ENCODE measurements around the gene MINAR1. TPM values are rescaled to one million over a fixed set of nuclear protein-coding genes. Genes with fewer than 3 reads are reported as not detected.

The MINAR1 gene
- 0.54 and 0.56 TPM in 2 replicates for total RNA-seq

GRCh38 chr15:79431636-79432344 is at the start of gene MINAR1:
Gene MINAR1 (plus strand): TSS chr15:79432336. CDS start chr15:79456148, 23,812 bp downstream.

Other genes with a start within 250 kb of the MINAR1 start
- not detected in 2 replicates for gene ANKRD34C, start 149.6 kb upstream of the MINAR1 start, total RNA-seq
- gene TMED3, start 121.2 kb upstream of the MINAR1 start, total RNA-seq: 148 and 191 TPM in 2 replicates

Measured in endothelial cell of coronary artery (primary cell).